Activated CD4-positive, alpha-beta T cell treated with anti-CD3 and anti-CD28 coated beads, Interleukin-2, amount 10 ng/mL, durations not matched to agents 7 days and 5 days (primary cell): ENCODE data around the gene CRISPLD2. TPM values are rescaled to one million over a fixed set of nuclear protein-coding genes. Genes with fewer than 3 reads are reported as not detected.
"Not testable (repeated sequence)": the region's sequence is repeated elsewhere in the genome, so short reads cannot be mapped to it uniquely, and the experiment has no call there.

Source experiments
- CTCF ChIA-PET: fragments of 350-600 bp; sonication (Branson Sonifier 250); formaldehyde crosslinking; loops from one replicate; lab custom pipeline; 2021; ENCODE audit warnings: antibody characterized with exemption; lab: Charles Lee
- POLR2A ChIA-PET: fragments of 350-600 bp; sonication (Branson Sonifier 250); formaldehyde crosslinking; loops from one replicate; lab custom pipeline; 2021; ENCODE audit warnings: antibody characterized with exemption; lab: Charles Lee
- DNase-seq: peaks from one replicate; pipeline ENCODE4 v3.0.0-alpha.2; 2020
- H3K27ac Mint-ChIP-seq: one replicate; pipeline ENCODE4 v1.8.0; 2021; ENCODE audit warnings: mild to moderate bottlenecking, moderate library complexity, mixed read lengths
- H3K27me3 Mint-ChIP-seq: one replicate; pipeline ENCODE4 v1.8.0; 2021; ENCODE audit warnings: mixed read lengths
- H3K36me3 Mint-ChIP-seq: one replicate; pipeline ENCODE4 v1.8.0; 2021; ENCODE audit warnings: low read depth, mixed read lengths
- H3K4me1 Mint-ChIP-seq: one replicate; pipeline ENCODE4 v1.8.0; 2021; ENCODE audit warnings: mixed read lengths
- H3K4me3 Mint-ChIP-seq: one replicate; pipeline ENCODE4 v1.8.0; 2021; ENCODE audit warnings: mild to moderate bottlenecking, moderate library complexity, mixed read lengths
- H3K9me3 Mint-ChIP-seq: one replicate; pipeline ENCODE4 v1.8.0; 2021; ENCODE audit warnings: mixed read lengths
- total RNA-seq, 2 experiments: library from RNA; stranded (reverse); gene quantifications; one replicate each; pipeline ENCODE4 v1.2.3, GENCODE V29; 2021

CRISPLD2 gene
- total RNA-seq, 2 experiments from 2014 or later: 0.25 to 0.27 TPM

DNA sequence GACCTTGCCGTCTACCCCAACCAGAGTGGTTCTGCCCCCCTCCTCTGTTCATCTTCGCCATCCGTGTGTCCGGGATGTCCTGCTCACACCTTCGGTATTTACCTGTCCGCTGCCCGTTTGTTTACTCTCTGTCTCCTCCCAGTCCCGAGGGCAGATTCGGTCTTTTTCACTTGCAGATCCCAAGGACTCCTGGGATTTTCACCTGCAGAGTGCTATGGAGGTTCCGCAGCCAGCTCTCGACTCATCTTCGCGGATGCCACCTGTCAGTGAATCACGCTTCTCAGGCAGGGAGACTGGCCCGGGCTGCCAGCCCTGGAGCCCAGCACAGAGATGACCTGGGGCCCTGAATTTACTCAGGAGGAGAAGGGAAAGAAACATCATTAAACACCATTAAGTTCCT is 8.1 kb downstream of the CRISPLD2 start:
- DNase-seq: no peak
- H3K27ac Mint-ChIP-seq: no peak overlapping the region
- ChIA-PET CTCF (interaction anchor here (0.7 kb wide), 1 partner anchor 9 kb away, joined by 4 read pairs; no protein-coding TSS in a partner anchor), POLR2A (no interaction called here)
- H3K4me1 Mint-ChIP-seq: no peaks in the 10 kb centered on the region
- H3K27me3 Mint-ChIP-seq: peaks cover 4% of the 10 kb centered on the region
- no peak overlapping the region for H3K4me3 Mint-ChIP-seq
- H3K36me3 Mint-ChIP-seq: no peaks in the 10 kb centered on the region
- no peaks in the 10 kb centered on the region for H3K9me3 Mint-ChIP-seq

DNA sequence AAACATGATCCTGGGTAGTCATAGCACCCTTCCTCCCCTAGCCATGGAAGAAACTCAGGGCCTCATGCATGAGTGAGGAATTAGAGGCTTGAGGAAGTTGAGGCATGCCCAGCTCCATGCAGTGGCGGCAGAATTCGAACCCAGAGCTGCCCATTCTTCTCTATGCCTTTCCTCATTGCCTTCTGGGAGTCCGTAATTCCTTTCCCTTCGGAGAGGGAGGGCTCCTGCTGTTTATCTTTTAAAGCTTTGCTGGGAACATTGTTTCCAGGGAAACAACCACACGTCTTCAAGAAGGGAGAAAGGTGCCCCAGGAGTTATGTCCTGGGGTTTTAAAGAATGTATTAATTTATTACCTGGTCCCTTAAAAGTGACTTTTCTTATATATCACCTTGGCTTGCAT is 8.5 kb downstream of the CRISPLD2 start:
- H3K27me3 Mint-ChIP-seq: no peaks in the 10 kb centered on the region
- H3K36me3 Mint-ChIP-seq: no peaks in the 10 kb centered on the region
- ChIA-PET CTCF (interaction anchor here (0.7 kb wide), 1 partner anchor 9 kb away, joined by 4 read pairs; no protein-coding TSS in a partner anchor), POLR2A (no interaction called here)
- no peaks in the 10 kb centered on the region for H3K4me1 Mint-ChIP-seq
- H3K4me3 Mint-ChIP-seq: no peak overlapping the region
- no peak for DNase-seq
- H3K9me3 Mint-ChIP-seq: no peaks in the 10 kb centered on the region
- no peak overlapping the region for H3K27ac Mint-ChIP-seq

DNA sequence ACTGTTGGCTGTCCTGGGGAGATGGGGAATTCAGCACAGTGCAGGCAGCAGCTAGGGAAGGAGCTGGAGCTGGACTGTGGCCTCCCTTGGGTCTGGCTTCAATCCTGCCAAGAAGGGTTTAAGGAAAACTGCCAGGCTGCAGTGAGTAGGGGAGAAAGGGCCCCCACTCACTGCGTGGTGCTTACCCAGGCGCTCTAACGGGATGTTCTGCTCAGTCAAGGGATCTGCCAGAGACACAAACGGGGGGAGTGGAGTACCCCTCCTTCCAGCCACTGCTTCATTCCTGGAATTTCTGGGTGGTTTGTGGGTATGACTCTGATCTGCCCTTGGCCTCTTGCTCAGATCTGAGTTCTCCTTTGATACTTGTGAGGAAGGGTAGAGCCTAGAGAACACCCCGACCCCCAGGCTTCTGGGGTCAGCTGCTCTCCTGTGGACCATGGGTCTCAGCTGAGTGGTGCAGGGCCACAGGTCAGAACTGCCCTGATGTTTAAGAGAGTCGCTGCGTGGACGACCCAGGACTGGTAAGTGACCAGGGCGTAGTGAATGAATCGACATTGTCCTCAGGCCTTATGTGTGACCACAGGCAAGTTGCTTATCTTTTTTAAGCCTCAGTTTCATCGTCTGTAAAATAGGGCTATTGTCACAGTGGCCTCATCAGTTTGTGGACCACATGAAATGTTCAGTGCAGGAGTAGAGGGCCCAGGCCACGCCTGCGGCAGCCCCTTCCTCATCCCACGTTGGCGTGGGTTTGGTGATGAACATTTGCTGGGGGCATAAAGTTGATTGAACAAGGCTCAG is 9.6 kb downstream of the CRISPLD2 start:
- no peaks in the 10 kb centered on the region for H3K27me3 Mint-ChIP-seq
- no peaks in the 10 kb centered on the region for H3K9me3 Mint-ChIP-seq
- H3K4me1 Mint-ChIP-seq: no peaks in the 10 kb centered on the region
- H3K4me3 Mint-ChIP-seq: no peak overlapping the region
- ChIA-PET CTCF (interaction anchor here (0.6 kb wide), 1 partner anchor 319 kb away, joined by 3 read pairs; no protein-coding TSS in a partner anchor), POLR2A (no interaction called here)
- H3K27ac Mint-ChIP-seq: no peak overlapping the region
- no peaks in the 10 kb centered on the region for H3K36me3 Mint-ChIP-seq
- no peak for DNase-seq

DNA sequence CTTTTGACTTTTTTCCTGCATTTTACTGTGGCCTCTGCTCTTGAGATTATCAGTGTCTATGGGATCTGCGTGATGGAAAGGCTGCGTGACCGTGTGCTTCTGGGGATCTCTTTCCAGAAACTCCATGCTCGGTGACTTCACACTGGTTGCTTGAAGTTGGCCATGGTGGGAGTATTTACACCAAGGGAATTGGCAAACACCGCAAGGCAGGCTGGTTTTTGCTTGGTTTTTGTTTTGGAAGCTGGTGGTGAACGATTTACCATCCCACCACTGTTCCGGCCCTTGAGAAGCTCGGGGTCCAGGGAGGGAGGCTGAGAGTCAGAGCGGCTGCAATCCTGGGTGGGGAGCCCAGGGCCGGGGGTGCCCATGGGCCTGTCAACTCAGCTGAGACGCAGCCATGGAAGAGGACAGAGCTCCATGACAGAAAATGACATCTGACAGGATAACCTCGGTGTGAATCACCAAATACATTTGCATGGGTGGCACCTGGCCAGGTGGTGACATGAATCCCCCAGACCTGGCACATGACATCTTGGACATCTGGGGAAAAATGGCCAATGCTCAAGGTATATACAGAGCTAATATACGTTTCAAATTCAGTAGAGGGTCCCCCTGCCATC is 11.1 kb downstream of the CRISPLD2 start:
- ChIA-PET CTCF (interaction anchor here (0.6 kb wide), 1 partner anchor 201 kb away, joined by 3 read pairs; no protein-coding TSS in a partner anchor), POLR2A (no interaction called here)

DNA sequence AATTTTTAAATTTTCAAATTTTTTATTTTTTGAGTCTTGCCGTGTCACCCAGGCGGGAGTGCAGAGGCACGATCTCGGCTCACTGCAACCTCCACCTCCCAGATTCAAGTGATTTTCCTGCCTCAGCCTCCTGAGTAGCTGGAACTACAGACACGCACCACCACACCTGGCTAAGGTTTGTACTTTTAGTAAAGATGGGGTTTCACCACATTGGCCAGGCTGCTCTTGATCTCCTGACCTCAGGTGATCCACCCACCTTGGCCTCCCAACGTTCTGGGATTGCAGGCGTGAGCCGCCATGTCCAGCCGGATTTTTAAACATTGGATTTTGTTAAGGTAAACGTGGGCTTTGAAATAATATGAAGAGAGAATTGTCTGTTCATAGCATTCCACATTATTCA is 11.9 kb downstream of the CRISPLD2 start:
- H3K36me3 Mint-ChIP-seq, POLR2A ChIA-PET, H3K4me1 Mint-ChIP-seq, H3K9me3 Mint-ChIP-seq, H3K4me3 Mint-ChIP-seq, DNase-seq, H3K27me3 Mint-ChIP-seq, H3K27ac Mint-ChIP-seq: not testable (repeated sequence)
- CTCF ChIA-PET: interaction anchor here (0.6 kb wide), 1 partner anchor 200 kb away, joined by 3 read pairs; no protein-coding TSS in a partner anchor

More for the DNA sequence above, 11.1 kb downstream of the CRISPLD2 start:
- no peaks in the 10 kb centered on the region for H3K36me3 Mint-ChIP-seq
- H3K4me1 Mint-ChIP-seq: no peaks in the 10 kb centered on the region
- H3K27ac Mint-ChIP-seq: no peak overlapping the region
- no peak overlapping the region for H3K4me3 Mint-ChIP-seq
- H3K27me3 Mint-ChIP-seq: peaks cover 2% of the 10 kb centered on the region
- no peaks in the 10 kb centered on the region for H3K9me3 Mint-ChIP-seq
- no peak for DNase-seq

DNA sequence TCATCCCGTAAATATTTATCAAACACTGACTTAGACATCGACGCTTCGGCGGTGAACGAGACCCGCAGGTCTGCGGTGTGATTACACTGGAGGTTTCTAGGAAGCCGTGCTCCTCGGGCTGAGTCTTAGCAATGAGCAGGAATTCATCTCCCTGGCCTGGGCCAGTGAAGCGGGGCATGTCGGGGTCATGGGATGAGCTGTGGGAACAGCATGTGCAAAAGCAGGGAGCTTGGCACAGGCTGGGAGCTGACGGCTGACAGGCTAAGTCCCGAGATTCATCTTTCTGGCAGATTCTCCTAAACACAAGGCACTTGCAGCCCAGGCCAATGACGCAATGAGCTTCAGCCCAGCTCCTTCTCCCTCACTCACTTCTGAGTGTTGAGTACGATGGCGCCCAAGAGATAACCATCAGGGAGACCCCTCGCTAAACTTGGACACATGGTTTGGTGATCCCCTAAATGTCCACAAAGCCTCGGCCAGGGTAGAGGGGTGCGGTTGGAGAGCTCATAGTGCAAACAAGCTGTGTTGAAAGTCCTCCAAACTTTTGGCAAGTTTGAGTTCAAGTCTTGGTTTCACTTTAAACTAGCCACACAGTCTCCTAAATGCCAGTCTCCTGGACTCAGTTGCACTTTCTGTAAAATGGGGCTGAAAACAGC is 12.8 kb downstream of the CRISPLD2 start:
- no peak overlapping the region for H3K27ac Mint-ChIP-seq
- DNase-seq: no peak
- POLR2A ChIA-PET: no interaction called here
- no peaks in the 10 kb centered on the region for H3K4me1 Mint-ChIP-seq
- no peaks in the 10 kb centered on the region for H3K36me3 Mint-ChIP-seq
- CTCF ChIA-PET: no interaction called here
- no peak overlapping the region for H3K4me3 Mint-ChIP-seq
- peaks cover 2% of the 10 kb centered on the region for H3K27me3 Mint-ChIP-seq
- H3K9me3 Mint-ChIP-seq: no peaks in the 10 kb centered on the region

DNA sequence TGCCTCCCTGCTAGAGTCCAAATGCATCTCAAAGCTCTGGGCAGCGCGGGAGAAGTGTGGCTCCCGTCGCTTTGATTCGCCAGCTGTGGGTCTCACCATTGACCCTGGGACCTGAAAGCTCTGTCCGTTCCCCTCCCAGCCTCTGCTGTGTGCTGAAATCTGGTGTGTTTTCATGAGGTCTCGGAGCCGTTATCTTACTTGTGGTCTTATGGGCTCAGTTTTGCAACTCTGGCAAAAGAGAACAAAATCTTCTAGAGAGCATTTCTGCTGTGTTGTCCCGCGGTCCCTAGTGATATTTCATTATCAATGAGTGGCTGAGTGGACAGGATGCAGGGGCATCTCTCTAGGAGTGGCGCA is 13.3 kb downstream of the CRISPLD2 start:
- H3K9me3 Mint-ChIP-seq: no peaks in the 10 kb centered on the region
- POLR2A ChIA-PET: no interaction called here
- CTCF ChIA-PET: no interaction called here
- no peaks in the 10 kb centered on the region for H3K36me3 Mint-ChIP-seq
- no peak overlapping the region for H3K4me3 Mint-ChIP-seq
- H3K27ac Mint-ChIP-seq: no peak overlapping the region
- no peaks in the 10 kb centered on the region for H3K4me1 Mint-ChIP-seq
- H3K27me3 Mint-ChIP-seq: peaks cover 2% of the 10 kb centered on the region
- DNase-seq: no peak

DNA sequence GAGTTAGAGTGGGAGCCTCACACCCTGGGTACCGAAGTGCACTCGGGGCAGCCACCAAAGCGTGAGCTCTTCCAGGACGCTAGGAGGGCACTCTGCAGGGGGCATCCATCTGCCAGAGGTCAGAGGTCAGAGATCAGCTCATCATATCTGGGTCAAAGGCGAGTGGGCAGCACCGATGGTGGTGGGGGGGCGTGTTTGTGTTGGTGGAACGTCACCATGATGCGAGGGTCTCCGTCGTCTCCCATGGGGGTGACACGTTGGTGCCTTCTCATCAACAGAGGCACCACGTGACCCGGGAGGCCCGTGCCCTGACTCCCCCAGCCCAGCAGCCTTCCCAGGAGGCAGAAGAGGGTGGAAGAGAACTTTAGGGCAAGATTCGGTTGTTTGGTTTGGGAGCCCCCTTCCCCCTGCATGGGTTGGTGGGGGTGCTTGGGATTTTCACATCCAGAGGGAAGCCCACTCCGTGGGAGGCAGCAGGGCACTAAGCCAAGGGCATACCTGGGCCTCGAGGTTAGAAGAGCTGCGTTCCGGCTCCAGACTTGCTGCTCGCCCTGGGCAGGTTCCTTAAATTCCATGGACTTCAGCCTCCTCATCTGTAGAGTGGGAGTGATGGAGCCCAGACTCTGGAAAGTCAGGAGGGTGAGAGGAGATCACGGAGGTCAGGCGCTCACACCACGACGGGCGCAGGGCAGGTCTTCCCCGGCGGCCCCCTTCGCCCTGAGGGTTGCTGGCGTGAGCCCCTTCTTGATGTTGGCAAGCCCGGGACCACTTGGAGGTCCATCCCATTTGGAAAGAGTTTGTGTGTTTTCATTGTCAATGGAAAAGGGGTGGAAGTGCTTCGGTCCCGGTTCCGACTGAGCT is 14.0 kb downstream of the CRISPLD2 start:
- Mint-ChIP-seq H3K36me3 (no peaks in the 10 kb centered on the region), H3K4me3 (no peak overlapping the region), H3K27ac (no peak overlapping the region), H3K27me3 (peaks cover 2% of the 10 kb centered on the region), H3K4me1 (no peaks in the 10 kb centered on the region), H3K9me3 (no peaks in the 10 kb centered on the region)
- CTCF ChIA-PET: interaction anchor here (0.5 kb wide), 1 partner anchor 67 kb away, joined by 3 read pairs; no protein-coding TSS in a partner anchor
- no peak for DNase-seq
- POLR2A ChIA-PET: no interaction called here

DNA sequence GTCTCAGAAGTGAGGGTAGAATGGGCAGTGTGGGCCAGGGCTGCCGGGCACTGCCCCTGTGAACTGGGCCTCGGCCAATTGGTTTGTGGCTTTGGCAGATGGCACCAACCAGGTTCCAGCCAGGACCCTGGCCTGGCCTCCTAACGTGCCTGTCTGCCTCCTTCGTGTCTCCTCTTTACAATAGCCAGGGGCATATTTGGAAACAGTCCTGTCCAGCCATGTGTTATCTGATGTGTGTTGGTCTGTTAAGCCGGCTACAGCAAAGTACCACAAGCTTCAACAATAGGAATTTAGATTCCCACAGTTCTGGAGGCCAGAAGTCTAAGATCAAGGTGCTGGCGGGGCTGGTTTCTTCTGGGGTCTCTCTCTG is 14.6 kb downstream of the CRISPLD2 start:
- H3K4me1 Mint-ChIP-seq: no peaks in the 10 kb centered on the region
- no peak overlapping the region for H3K4me3 Mint-ChIP-seq
- CTCF ChIA-PET: interaction anchor here (0.5 kb wide), 1 partner anchor 67 kb away, joined by 3 read pairs; no protein-coding TSS in a partner anchor
- POLR2A ChIA-PET: no interaction called here
- no peaks in the 10 kb centered on the region for H3K36me3 Mint-ChIP-seq
- H3K9me3 Mint-ChIP-seq: no peaks in the 10 kb centered on the region
- H3K27ac Mint-ChIP-seq: no peak overlapping the region
- no peak for DNase-seq
- peaks cover 2% of the 10 kb centered on the region for H3K27me3 Mint-ChIP-seq

DNA sequence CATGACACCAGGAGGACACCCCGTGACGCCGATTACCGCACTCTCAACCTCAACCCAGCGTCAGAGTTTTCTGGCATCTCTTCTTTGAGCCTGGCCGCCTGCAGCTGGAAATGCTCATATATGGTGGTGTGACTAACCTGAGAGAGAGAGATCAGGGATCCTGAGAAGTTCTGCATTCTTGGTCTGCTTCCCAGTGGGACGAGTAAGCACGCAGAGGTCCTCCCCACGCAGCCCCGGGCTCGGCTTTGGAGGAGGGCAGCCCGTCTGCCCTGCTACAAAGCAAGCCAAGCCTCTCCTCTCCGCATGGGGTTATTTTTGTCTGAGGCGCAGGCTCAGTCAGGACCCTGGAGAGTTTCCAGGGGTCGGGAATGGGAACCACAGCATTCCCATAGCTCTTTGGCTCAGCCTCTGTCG is 16.5 kb downstream of the CRISPLD2 start:
- Mint-ChIP-seq H3K36me3 (no peaks in the 10 kb centered on the region), H3K27me3 (peaks cover 15% of the 10 kb centered on the region), H3K27ac (no peak overlapping the region), H3K4me1 (no peaks in the 10 kb centered on the region), H3K9me3 (no peaks in the 10 kb centered on the region), H3K4me3 (no peak overlapping the region)
- DNase-seq: no peak
- ChIA-PET POLR2A (no interaction called here), CTCF (interaction anchor here (1.6 kb wide), 1 partner anchor 8 kb away, joined by 4 read pairs; no protein-coding TSS in a partner anchor)

DNA sequence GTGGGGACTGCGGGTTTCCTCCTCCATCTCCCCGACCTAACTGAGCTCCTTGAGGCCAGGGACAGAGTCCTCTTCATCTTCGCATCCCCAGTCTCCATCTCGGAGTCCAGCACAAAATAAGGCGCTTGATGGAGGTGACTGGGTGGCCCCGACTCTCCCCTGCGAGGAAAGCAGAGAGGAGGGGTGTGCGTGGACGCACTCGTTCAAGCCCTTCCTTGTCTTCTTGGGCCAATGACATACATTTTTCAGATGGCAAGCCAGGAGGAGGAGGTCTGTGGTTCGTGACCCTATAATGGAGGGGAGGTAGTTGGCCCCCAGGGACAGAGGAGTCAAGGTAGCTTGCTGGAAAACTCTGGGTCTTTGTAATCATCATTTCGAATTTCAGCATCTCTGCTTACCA is 17.2 kb downstream of the CRISPLD2 start:
- DNase-seq: no peak
- ChIA-PET POLR2A (no interaction called here), CTCF (interaction anchor here (1.6 kb wide), 1 partner anchor 9 kb away, joined by 4 read pairs; no protein-coding TSS in a partner anchor)
- H3K27me3 Mint-ChIP-seq: peaks cover 20% of the 10 kb centered on the region
- no peak overlapping the region for H3K4me3 Mint-ChIP-seq
- H3K27ac Mint-ChIP-seq: no peak overlapping the region
- no peaks in the 10 kb centered on the region for H3K9me3 Mint-ChIP-seq
- H3K4me1 Mint-ChIP-seq: no peaks in the 10 kb centered on the region
- H3K36me3 Mint-ChIP-seq: no peaks in the 10 kb centered on the region

DNA sequence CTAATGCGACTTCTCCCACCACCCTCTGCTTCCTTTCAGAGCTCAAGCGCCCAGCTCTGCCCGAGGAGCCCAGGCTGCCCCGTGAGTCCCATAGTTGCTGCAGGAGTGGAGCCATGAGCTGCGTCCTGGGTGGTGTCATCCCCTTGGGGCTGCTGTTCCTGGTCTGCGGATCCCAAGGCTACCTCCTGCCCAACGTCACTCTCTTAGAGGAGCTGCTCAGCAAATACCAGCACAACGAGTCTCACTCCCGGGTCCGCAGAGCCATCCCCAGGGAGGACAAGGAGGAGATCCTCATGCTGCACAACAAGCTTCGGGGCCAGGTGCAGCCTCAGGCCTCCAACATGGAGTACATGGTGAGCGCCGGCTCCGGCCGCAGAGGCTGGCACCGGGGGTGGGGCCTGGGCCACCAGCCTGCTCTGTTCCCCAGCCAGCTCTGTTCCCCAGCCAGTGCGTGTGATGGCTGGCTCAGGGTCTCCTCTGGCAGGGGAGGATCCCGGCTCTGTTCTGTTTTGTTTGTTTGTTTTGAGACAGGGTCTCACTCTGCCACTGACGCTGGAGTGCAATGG is 18.7 kb downstream of the CRISPLD2 start:
- Mint-ChIP-seq H3K27ac (no peak overlapping the region), H3K4me1 (no peaks in the 10 kb centered on the region), H3K36me3 (no peaks in the 10 kb centered on the region), H3K27me3 (peaks cover 30% of the 10 kb centered on the region), H3K4me3 (no peak overlapping the region), H3K9me3 (no peaks in the 10 kb centered on the region)
- ChIA-PET CTCF (interaction anchor here (0.6 to 1.2 kb wide), 2 partner anchors 12 to 110 kb away, joined by 3 to 4 read pairs; no protein-coding TSS in a partner anchor), POLR2A (no interaction called here)
- no peak for DNase-seq
